Effector CD8-positive, alpha-beta T cell (primary cell): ENCODE results near the gene PCDHGC3.

Experiments
- DNase-seq: peaks from one replicate; lab custom pipeline; 2025; lab: John Stamatoyannopoulos, UW

Gene PCDHGC3

GRCh38 chr5:141485321-141486055, 9.7 kb downstream of the PCDHGC3 start:
- DNase-seq: no peak

- no peak for DNase-seq
These were observed 10.3 kb downstream of the PCDHGC3 start for GRCh38 chr5:141486091-141486490.

GRCh38 chr5:141487131-141487530, 11.4 kb downstream of the PCDHGC3 start:
- DNase-seq: no peak

- no peak for DNase-seq
These were observed 13.1 kb downstream of the PCDHGC3 start, which contains the start of gene PCDHGC5 for GRCh38 chr5:141488591-141489561. Gene PCDHGC5, plus strand, starts transcription at chr5:141489081. Its CDS starts 160 bp downstream, at chr5:141489241.

GRCh38 chr5:141489841-141490240, 14.1 kb downstream of the PCDHGC3 start:
- no peak for DNase-seq

GRCh38 chr5:141490271-141490670, 14.5 kb downstream of the PCDHGC3 start:
- no peak for DNase-seq

- no peak for DNase-seq
These were observed 15.0 kb downstream of the PCDHGC3 start for GRCh38 chr5:141490771-141491170.

GRCh38 chr5:141491323-141492167, 15.8 kb downstream of the PCDHGC3 start:
- DNase-seq: no peak

- no peak for DNase-seq
These were observed 16.6 kb downstream of the PCDHGC3 start for GRCh38 chr5:141492168-141492885.

- DNase-seq: no peak
These were observed 18.0 kb downstream of the PCDHGC3 start for GRCh38 chr5:141493500-141494422.

- no peak for DNase-seq
These were observed 19.1 kb downstream of the PCDHGC3 start for GRCh38 chr5:141494761-141495452.

GRCh38 chr5:141495453-141495811, 19.7 kb downstream of the PCDHGC3 start:
- DNase-seq: no peak

- DNase-seq: no peak
These were observed 20.3 kb downstream of the PCDHGC3 start for GRCh38 chr5:141496038-141496437.

GRCh38 chr5:141501761-141502160, 26.0 kb downstream of the PCDHGC3 start:
- no peak for DNase-seq

GRCh38 chr5:141503681-141504080, 27.9 kb downstream of the PCDHGC3 start:
- no peak for DNase-seq

- no peak for DNase-seq
These were observed 28.4 kb downstream of the PCDHGC3 start for GRCh38 chr5:141504216-141504615.

- DNase-seq: no peak
These were observed 30.8 kb downstream of the PCDHGC3 start for GRCh38 chr5:141506381-141507155.

GRCh38 chr5:141507387-141508091, 31.8 kb downstream of the PCDHGC3 start:
- no peak for DNase-seq
